ENCODE measurements around the gene ADAMTSL4. TPM values are rescaled to one million over a fixed set of nuclear protein-coding genes. Genes with fewer than 3 reads are reported as not detected.

ADAMTSL4 gene
- polyA plus RNA-seq, 4 donors = 16.2 to 156 (median 20.4) TPM

GRCh38 chr1:150553392-150554085 lies 4.3 kb downstream of the ADAMTSL4 start:
- DNase-seq (ENCODE audit: low read depth in 4 of 4, low spot score in 3 of 4) = no peak

GRCh38 chr1:150554086-150554452 lies 4.9 kb downstream of the ADAMTSL4 start:
- no peak for DNase-seq (ENCODE audit: low read depth in 4 of 4, low spot score in 3 of 4)

- DNase-seq (ENCODE audit: low read depth in 4 of 4, low spot score in 3 of 4) = no peak
Observed at GRCh38 chr1:150555198-150555970, 6.2 kb downstream of the ADAMTSL4 start.

GRCh38 chr1:150555971-150556865 lies 7.0 kb downstream of the ADAMTSL4 start:
- no peak for DNase-seq (ENCODE audit: low read depth in 4 of 4, low spot score in 3 of 4)

- DNase-seq (ENCODE audit: low read depth in 4 of 4, low spot score in 3 of 4) = no peak
Observed at GRCh38 chr1:150557065-150557600, 7.9 kb downstream of the ADAMTSL4 start.

- no peak for DNase-seq (ENCODE audit: low read depth in 4 of 4, low spot score in 3 of 4)
Observed at GRCh38 chr1:150557813-150558212, 8.6 kb downstream of the ADAMTSL4 start.

- DNase-seq (ENCODE audit: low read depth in 4 of 4, low spot score in 3 of 4) = no peak
Observed at GRCh38 chr1:150558303-150558704, 9.1 kb downstream of the ADAMTSL4 start.

GRCh38 chr1:150558761-150559655 lies 9.8 kb downstream of the ADAMTSL4 start:
- DNase-seq (ENCODE audit: low read depth in 4 of 4, low spot score in 3 of 4) = no peak

- no peak for DNase-seq (ENCODE audit: low read depth in 4 of 4, low spot score in 3 of 4)
Observed at GRCh38 chr1:150559656-150560010, 10.4 kb downstream of the ADAMTSL4 start.

GRCh38 chr1:150560011-150560438 lies 10.8 kb downstream of the ADAMTSL4 start:
- DNase-seq (ENCODE audit: low read depth in 4 of 4, low spot score in 3 of 4) = no peak

- DNase-seq (ENCODE audit: low read depth in 4 of 4, low spot score in 3 of 4) = no peak
Observed at GRCh38 chr1:150560576-150561253, 11.5 kb downstream of the ADAMTSL4 start.

GRCh38 chr1:150561254-150561973 lies 12.2 kb downstream of the ADAMTSL4 start:
- DNase-seq (ENCODE audit: low read depth in 4 of 4, low spot score in 3 of 4) = peak in 2 of 4 donors; percentile 87

- no peak for DNase-seq (ENCODE audit: low read depth in 4 of 4, low spot score in 3 of 4)
Observed at GRCh38 chr1:150561974-150562445, 12.8 kb downstream of the ADAMTSL4 start.

- DNase-seq (ENCODE audit: low read depth in 4 of 4, low spot score in 3 of 4) = no peak
Observed at GRCh38 chr1:150562446-150563339, 13.5 kb downstream of the ADAMTSL4 start.

GRCh38 chr1:150563340-150564038 lies 14.3 kb downstream of the ADAMTSL4 start:
- no peak for DNase-seq (ENCODE audit: low read depth in 4 of 4, low spot score in 3 of 4)

- DNase-seq (ENCODE audit: low read depth in 4 of 4, low spot score in 3 of 4) = no peak
Observed at GRCh38 chr1:150564051-150564991, 15.1 kb downstream of the ADAMTSL4 start.
